Chondrocyte (in vitro differentiated cells): ENCODE results near the gene ZNF619. TPM values are rescaled to one million over a fixed set of nuclear protein-coding genes. Genes with fewer than 3 reads are reported as not detected.

Source experiments
- DNase-seq: peaks from one replicate; pipeline ENCODE4 v3.0.0; 2021; ENCODE audit warnings: mixed read lengths, low spot score
- H3K27ac Mint-ChIP-seq: one replicate; pipeline ENCODE4 v1.8.0; 2021; ENCODE audit warnings: mild to moderate bottlenecking, moderate library complexity, mixed read lengths; ENCODE audit not compliant: unreplicated experiment
- H3K27me3 Mint-ChIP-seq: 2 replicates; pipeline ENCODE4 v1.8.0; 2021; ENCODE audit warnings: low read depth, mixed read lengths
- H3K36me3 Mint-ChIP-seq: 2 replicates; pipeline ENCODE4 v1.8.0; 2021; ENCODE audit warnings: low read depth, mixed read lengths
- H3K4me1 Mint-ChIP-seq: 2 replicates; pipeline ENCODE4 v1.8.0; 2021; ENCODE audit warnings: low read depth, mild to moderate bottlenecking, mixed read lengths
- H3K4me3 Mint-ChIP-seq: one replicate; pipeline ENCODE4 v1.8.0; 2021; ENCODE audit warnings: mild to moderate bottlenecking, moderate library complexity, mixed read lengths; ENCODE audit not compliant: unreplicated experiment
- H3K9me3 Mint-ChIP-seq: 2 replicates; pipeline ENCODE4 v1.8.0; 2021; ENCODE audit warnings: low read depth, mixed read lengths
- CTCF ChIP-seq: fragments of 200-600 bp; sonication (generic); IDR thresholded peaks from 2 replicates; pipeline ENCODE4 v1.5.0; 2021; ENCODE audit warnings: antibody characterized with exemption, mild to moderate bottlenecking, moderate library complexity
- total RNA-seq: library from RNA; stranded (reverse); gene quantifications from 3 replicates; pipeline ENCODE4 v1.2.1, GENCODE V29; 2021

ZNF619 gene
- total RNA-seq, 1 donor from 2014 or later, result 3.3 TPM

DNA sequence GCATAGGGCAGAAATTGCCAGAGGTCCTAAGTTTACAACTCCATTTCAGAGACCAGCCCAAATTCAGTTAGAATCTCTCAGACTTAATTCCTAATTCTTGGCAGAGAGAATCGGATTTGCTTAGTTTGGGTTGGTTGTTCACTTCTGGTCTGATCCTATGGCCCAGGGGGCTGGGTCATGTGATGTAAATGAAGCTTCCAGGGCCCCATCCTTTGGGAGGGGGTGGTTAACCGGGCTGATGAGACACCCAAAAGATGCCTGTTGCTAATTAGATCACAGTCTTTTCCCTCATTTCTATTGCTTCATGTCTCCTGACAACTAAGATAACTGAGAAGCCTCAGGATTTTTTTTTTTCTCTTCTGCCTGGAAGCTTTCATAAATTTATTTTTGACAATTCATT lies 17.8 kb downstream of the ZNF619 start:
- no peaks in the 10 kb centered on the region for H3K9me3 Mint-ChIP-seq
- no peak overlapping the region for H3K4me3 Mint-ChIP-seq
- no peaks in the 10 kb centered on the region for H3K36me3 Mint-ChIP-seq
- no peak overlapping the region for H3K27ac Mint-ChIP-seq
- H3K4me1 Mint-ChIP-seq, result no peaks in the 10 kb centered on the region
- TF ChIP-seq CTCF, result no peak
- no peaks in the 10 kb centered on the region for H3K27me3 Mint-ChIP-seq
- DNase-seq, result no peak

DNA sequence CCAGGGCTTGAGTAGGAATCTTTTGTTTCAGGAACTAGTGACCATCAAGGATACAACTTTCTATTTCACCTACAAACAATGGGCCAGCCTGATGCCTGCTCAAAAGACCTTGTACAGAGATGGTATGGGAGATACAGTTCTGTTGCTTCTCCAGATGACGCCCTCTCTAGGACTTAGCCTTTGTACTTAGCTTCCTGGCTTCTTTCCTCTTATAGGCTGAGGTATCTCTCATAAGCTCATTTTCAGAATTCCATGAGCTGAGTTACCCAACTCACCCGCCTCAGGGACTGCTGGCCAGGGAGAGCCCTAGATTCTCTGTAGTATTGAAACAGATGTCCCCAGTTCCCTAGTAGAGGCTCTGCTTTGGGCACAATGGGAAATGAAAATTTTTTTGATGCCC lies 20.4 kb downstream of the ZNF619 start:
- Mint-ChIP-seq H3K27me3 (no peaks in the 10 kb centered on the region), H3K4me3 (no peak overlapping the region), H3K9me3 (no peaks in the 10 kb centered on the region), H3K36me3 (no peaks in the 10 kb centered on the region), H3K4me1 (no peaks in the 10 kb centered on the region), H3K27ac (no peak overlapping the region)
- no peak for TF ChIP-seq CTCF
- no peak for DNase-seq

DNA sequence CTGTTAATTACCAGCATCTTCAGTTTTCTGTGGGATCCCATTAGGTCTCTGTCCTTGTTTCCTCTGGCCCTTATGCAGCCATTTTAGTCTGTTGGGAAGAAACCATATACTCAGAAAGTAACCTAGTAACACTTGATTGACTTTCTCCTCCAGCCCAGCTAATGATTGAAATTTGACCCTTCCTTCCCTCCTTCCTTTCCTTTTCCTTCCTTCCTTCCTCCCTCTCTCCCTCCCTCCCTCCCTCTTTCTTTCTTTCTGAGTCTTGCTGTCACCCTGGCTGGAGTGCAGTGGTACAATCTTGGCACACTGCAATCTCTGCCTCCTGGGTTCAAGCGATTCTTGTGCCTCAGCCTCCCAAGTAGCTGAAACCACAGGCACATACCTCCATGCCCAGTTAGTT lies 23.0 kb downstream of the ZNF619 start:
- Mint-ChIP-seq H3K9me3 (peaks cover 2% of the 10 kb centered on the region), H3K27me3 (no peaks in the 10 kb centered on the region), H3K27ac (no peak overlapping the region), H3K4me3 (no peak overlapping the region), H3K36me3 (no peaks in the 10 kb centered on the region), H3K4me1 (peaks cover 11% of the 10 kb centered on the region)
- TF ChIP-seq CTCF, result no peak
- DNase-seq, result no peak

DNA sequence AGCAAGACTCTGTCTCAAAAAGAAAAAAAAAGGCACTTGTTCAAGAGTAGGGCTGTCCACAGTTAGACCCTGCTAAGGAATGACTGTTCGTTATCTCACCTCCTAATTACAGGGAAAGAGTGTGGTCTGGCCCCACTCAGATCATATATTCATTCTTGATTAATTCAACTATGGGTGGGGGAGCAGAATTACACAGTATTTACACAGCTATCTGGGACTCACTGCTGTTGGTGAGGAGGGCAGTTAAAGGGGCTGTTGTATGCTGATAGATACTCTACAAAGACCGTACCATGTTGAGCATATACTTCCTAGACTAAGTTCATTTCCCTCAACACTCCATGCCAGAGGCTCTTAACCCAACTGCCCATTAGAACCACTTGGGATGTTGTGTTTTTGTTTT lies 25.1 kb downstream of the ZNF619 start:
- Mint-ChIP-seq H3K4me3 (no peak overlapping the region), H3K27me3 (no peaks in the 10 kb centered on the region), H3K27ac (no peak overlapping the region), H3K9me3 (peaks cover 2% of the 10 kb centered on the region), H3K4me1 (peaks cover 29% of the 10 kb centered on the region), H3K36me3 (no peaks in the 10 kb centered on the region)
- no peak for DNase-seq
- no peak for TF ChIP-seq CTCF

- Mint-ChIP-seq H3K9me3 (peaks cover 2% of the 10 kb centered on the region), H3K36me3 (peaks cover 1% of the 10 kb centered on the region), H3K4me1 (peaks cover 29% of the 10 kb centered on the region), H3K4me3 (peak overlapping the region; percentile 87), H3K27me3 (no peaks in the 10 kb centered on the region), H3K27ac (peak overlapping the region; percentile 87)
- no peak for DNase-seq
- TF ChIP-seq CTCF, result no peak
Observed at GRCh38 chr3:40504636-40505430, 27.9 kb downstream of the ZNF619 start.
